ENCODE data around the gene DEFB124. TPM values are rescaled to one million over a fixed set of nuclear protein-coding genes. Genes with fewer than 3 reads are reported as not detected.
"Not testable (repeated sequence)": the region's sequence is repeated elsewhere in the genome, so short reads cannot be mapped to it uniquely, and the experiment has no call there.

DEFB124 gene
- total RNA-seq, result not detected
- long read RNA-seq, donor 1, result 0 reads
- long read RNA-seq, donor 2, result 0 reads

DNA sequence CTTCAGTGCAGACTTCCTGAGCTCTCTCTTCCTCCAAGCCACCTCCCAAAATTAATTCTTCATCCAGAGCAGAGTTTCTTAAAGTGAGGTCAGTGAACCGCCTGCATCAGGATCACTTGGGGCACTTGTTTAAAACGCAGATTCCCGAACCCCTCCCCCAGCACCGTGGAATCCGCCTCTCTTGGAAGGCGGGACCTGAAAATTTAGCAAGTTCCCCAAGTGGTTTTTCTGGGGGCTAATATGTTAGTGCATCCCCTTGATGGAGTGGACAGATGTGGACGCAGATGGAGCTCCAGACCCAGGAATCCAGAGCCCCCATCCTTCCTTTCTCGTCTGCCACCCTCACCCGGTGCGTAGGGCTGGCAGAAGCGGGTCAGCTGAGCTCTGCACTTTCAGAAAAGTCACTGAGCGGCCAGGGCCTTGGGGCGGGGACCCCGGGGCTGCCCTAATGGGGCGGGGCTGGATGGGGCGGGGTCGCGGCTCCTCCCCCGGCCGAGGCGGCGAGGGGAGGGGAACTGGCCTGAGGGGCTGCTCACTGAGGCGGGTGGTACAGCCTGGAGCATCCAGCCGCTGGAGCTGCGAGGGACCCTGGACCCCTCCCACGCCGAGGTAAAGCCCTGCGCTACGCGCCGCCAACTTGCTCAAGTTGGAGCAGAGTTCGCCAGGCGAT lies at the start of gene DEFB124, which contains the start of gene REM1:
Gene DEFB124, minus strand, starts transcription at position 370 of the 670 bp plus-strand sequence. CDS start 2,114 bp downstream, outside the sequence.
Gene REM1, plus strand, starts transcription at position 531 of the 670 bp plus-strand sequence. CDS start 1,158 bp downstream, outside the sequence.
- H3K36me3 ChIP-seq (ENCODE audit: low read depth), result no peaks in the 10 kb centered on the region
- H3K4me3 ChIP-seq, result no peak within 1 kb of the TSS
- H3K9me3 ChIP-seq, result no peaks in the 10 kb centered on the region
- TF ChIP-seq CTCF (IDR thresholded peaks at IDR 0.05), result no peak
- no peaks in the 10 kb centered on the region for H3K4me1 ChIP-seq (ENCODE audit: low read depth)
- DNase-seq, result peak in 1 of 3 donors; percentile 48
- ATAC-seq, result peak; percentile 18
- intact Hi-C loops (cut with DNase I, micrococcal nuclease), result no loop called here

DNA sequence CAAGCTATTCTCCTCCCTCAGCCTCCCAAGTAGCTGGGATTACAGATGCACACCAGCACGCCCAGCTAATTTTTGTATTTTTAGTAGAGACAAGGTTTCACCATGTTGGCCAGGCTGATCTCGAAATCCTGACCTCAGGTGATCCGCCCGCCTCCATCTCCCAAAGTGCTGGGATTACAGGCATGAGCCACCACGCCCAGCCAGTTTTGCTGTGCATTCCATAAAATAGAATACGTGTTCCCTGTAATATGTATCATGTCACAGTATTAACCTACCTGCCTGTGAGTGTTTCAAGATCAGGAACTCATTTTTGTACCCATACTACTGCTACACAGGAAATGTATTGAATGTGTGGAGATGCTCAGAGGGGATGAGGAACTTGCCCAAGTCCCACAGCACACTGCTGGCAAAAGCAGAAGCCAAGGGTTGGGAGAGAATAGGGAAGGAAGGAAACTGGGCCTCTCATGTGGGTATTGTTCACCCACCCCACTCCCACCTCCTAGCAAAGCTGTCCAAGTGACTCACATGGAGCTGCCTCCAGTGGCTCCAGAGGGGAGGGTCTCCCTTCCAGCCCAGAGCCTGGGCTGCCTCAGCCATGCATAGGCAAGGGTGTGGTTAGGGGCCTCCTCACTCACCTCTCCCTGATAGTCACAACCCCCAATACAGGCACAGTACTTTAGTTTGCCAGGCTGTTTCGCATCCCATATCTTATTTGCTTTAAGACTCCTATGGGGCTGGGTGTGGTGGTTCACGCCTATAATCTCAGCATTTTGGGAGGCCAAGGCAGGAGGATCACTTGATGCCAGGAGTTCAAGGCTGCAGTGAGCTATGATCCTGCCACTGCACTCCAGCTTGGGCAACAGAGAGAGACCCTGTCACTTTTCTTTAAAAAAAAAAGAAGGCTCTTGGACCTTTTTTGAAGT lies 48.7 kb upstream of the DEFB124 start:
- H3K4me1 ChIP-seq (ENCODE audit: low read depth), result peaks cover 3% of the 10 kb centered on the region
- DNase-seq (no peak), ATAC-seq (peak; percentile 64)
- intact Hi-C loops (cut with DNase I, micrococcal nuclease), result no loop called here
- no peaks in the 10 kb centered on the region for H3K9me3 ChIP-seq
- no peak for TF ChIP-seq CTCF (IDR thresholded peaks at IDR 0.05)
- no peak overlapping the region for H3K4me3 ChIP-seq
- no peaks in the 10 kb centered on the region for H3K36me3 ChIP-seq (ENCODE audit: low read depth)

DNA sequence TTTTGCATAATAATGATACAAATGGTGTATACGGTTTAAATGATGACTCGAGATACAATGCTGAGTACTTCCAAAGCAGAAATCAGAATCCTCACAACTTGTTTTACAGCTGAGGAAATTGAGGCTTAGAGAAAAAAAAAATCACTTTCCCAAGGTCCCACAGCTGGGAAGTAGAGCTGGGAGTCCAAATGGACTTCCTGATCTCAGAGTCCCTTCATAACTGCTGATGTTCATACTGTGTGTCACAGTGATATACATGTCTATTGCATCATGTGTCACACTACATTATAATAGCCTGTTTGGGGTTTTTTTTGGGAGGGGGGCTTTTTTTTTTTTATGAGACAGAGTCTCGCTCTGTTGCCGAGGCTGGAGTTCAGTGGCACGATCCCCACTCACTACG lies 47.8 kb upstream of the DEFB124 start:
- no peaks in the 10 kb centered on the region for H3K36me3 ChIP-seq (ENCODE audit: low read depth)
- no peak for DNase-seq
- H3K4me3 ChIP-seq, result no peak overlapping the region
- ATAC-seq, result no peak
- TF ChIP-seq CTCF (IDR thresholded peaks at IDR 0.05), result no peak
- intact Hi-C loops (cut with DNase I, micrococcal nuclease), result no loop called here
- H3K9me3 ChIP-seq, result no peaks in the 10 kb centered on the region
- H3K4me1 ChIP-seq (ENCODE audit: low read depth), result peaks cover 3% of the 10 kb centered on the region

GRCh38 chr20:31521267-31521666 lies 46.3 kb upstream of the DEFB124 start:
- H3K4me1 ChIP-seq (ENCODE audit: low read depth), result peaks cover 17% of the 10 kb centered on the region
- intact Hi-C loops (cut with DNase I, micrococcal nuclease); H3K9me3 ChIP-seq; ATAC-seq; H3K36me3 ChIP-seq (ENCODE audit: low read depth); DNase-seq; H3K4me3 ChIP-seq: not testable (repeated sequence)

- TF ChIP-seq CTCF (IDR thresholded peaks at IDR 0.05), result no peak
- Histone ChIP-seq H3K9me3 (no peaks in the 10 kb centered on the region), H3K4me3 (no peak overlapping the region), H3K4me1 (ENCODE audit: low read depth) (peaks cover 28% of the 10 kb centered on the region), H3K36me3 (ENCODE audit: low read depth) (no peaks in the 10 kb centered on the region)
- DNase-seq (peak in 2 of 3 donors; percentile 49 to 55), ATAC-seq (peak; percentile 52)
- intact Hi-C loops (cut with DNase I, micrococcal nuclease), result no loop called here
Measured at GRCh38 chr20:31517373-31517772, 42.4 kb upstream of the DEFB124 start.

GRCh38 chr20:31516651-31517050 lies 41.7 kb upstream of the DEFB124 start:
- no peaks in the 10 kb centered on the region for H3K9me3 ChIP-seq
- intact Hi-C loops (cut with DNase I, micrococcal nuclease), result no loop called here
- H3K4me1 ChIP-seq (ENCODE audit: low read depth), result peaks cover 28% of the 10 kb centered on the region
- no peak for ATAC-seq
- DNase-seq, result no peak
- no peaks in the 10 kb centered on the region for H3K36me3 ChIP-seq (ENCODE audit: low read depth)
- TF ChIP-seq CTCF (IDR thresholded peaks at IDR 0.05), result no peak
- no peak overlapping the region for H3K4me3 ChIP-seq
